ENCODE measurements around the gene UNC93A.
"Not testable (repeated sequence)": the region's sequence is repeated elsewhere in the genome, so short reads cannot be mapped to it uniquely, and the experiment has no call there.

Gene UNC93A

DNA sequence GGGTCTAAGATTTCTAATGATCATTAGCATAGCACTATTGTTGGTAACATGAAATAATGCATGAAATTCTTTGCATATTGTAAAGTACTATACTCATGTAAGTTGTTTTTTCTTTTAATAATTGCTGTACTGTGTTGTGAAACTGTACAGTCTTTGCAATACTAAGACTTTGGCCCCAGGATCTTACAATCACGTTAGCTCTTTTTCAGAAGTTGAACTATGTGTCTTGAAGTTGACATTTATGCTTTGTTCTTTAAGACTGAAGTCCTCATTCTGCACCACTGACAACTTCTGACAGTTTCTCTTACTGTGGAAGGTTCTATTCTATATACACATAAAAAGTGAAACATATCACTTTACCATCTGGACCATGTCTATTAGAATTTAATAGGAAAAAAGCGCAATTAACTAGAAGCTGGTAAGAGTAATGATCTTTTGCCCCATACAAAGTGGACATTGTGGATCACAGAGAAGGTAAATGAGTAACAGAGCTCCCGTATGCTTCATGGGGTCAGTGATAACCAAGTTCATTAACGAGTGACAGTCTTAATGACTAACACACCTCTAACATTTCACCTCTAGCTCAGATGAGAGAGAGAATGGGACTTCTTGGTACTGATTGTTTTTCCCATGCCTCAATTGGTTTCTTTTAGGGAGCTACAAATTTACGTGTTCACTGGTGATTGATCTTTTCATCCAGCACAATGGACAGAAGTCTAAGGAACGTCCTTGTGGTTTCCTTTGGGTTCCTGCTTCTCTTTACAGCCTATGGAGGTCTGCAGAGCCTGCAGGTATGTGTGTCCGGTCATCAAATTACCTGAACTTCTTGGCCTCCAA, at the start of gene UNC93A:
UNC93A (plus strand) TSS at position 530 of the 837 bp plus-strand sequence; CDS start at position 705, 175 bp downstream.
- CTCF ChIA-PET, result no interaction called here
- POLR2A ChIA-PET, result no interaction called here

DNA sequence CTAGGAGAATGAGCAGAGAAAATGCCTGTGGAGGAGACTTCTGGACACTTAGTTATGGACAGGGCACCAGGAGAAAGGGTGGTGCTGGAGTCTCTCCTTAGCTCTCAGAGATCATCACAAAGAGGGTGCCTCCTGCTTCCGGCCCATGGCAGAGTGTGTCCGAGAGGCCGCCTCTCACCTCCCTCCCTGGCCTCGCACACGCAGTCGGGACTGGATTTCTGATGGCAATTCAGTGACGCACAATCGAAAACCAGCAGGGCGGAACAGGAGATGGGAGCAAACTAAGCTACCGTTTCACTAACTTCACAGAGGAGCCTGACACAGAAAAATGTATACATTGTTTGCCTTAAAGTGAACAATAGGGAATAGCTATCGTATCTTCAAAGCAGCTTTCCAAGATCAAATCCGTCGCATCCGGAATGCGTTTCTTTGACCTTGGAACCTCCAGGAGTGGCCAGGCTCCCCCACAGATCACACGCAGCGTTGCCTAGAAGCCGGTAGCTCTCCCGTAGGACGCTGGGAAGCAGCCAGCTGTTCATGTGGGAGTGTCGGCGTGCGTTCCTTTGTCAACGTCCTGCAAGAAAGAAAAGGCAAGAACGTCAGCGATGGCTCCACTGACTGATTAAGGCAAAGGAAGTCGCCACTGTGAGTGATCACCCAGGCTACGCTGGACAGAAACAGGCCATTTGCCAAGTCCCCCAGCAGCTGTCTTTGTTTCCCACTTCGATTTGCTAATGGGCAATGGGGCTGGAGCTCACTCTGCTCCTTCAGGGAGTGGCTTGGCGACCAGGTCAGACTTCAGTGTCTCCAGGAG, 49.6 kb upstream of the UNC93A start:
- DNase-seq (ENCODE audit: extremely low spot score); CTCF ChIA-PET; POLR2A ChIA-PET: not testable (repeated sequence)

More for the DNA sequence above, at the start of gene UNC93A:
- no peak for TF ChIP-seq ZNF384 (IDR thresholded peaks at IDR 0.05)
- no peak for TF ChIP-seq FOXA1 (IDR thresholded peaks at IDR 0.05)
- TF ChIP-seq ARNT (IDR thresholded peaks at IDR 0.05), result no peak
- no peak for TF ChIP-seq SUZ12 (IDR thresholded peaks at IDR 0.05)
- no peak for TF ChIP-seq CTBP1 (IDR thresholded peaks at IDR 0.05; ENCODE audit: borderline replicate concordance)
- no peak for TF ChIP-seq FOXK2 (IDR thresholded peaks at IDR 0.05)
- no peak for TF ChIP-seq NFRKB (IDR thresholded peaks at IDR 0.05)
- no peak for DNase-seq (ENCODE audit: extremely low spot score)

DNA sequence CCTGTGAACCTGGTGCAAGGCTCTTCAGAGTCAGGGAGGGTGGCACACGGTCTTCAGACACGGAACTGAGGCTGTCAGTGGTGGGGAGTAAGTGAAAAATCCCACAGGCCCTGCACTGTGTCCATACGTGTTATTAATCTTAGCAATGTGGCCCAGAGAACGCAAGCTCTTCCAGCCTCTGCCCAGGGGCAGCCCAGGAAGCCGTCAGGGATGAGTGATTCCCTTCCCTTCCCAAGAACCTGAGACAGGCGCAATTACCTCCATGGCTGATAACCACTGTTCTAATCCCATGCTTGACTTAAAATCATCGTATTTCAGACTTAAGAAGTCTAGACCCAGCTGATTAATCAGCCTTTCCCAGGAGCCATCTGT, 49.0 kb upstream of the UNC93A start:
- DNase-seq (ENCODE audit: extremely low spot score); CTCF ChIA-PET; POLR2A ChIA-PET: not testable (repeated sequence)

DNA sequence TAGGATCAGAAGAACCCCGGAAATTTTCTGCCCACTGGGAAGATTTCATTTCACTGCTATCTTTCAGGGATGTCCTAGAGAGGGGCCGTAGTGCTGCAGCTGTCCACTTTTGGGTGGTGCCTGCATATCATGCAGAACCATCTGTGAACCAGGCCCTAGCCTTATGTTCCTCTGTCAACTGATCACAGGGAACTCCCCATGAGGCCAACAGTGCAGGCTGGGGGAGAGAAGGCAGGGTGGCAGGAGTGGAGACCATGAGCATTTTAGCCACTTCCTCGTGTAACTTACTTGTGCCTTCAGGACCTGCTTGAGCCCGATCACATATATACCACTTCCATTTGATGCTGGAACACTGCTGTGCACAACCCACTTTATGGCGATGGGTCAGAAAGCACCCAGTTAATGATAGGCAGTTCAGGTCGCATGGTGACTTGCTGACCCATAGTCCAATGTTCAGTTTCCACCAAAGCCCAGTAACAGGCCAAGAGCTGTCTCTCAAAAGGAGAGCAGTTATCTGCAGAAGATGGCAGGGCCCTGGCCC, 48.5 kb upstream of the UNC93A start:
- DNase-seq (ENCODE audit: extremely low spot score); CTCF ChIA-PET; POLR2A ChIA-PET: not testable (repeated sequence)

DNA sequence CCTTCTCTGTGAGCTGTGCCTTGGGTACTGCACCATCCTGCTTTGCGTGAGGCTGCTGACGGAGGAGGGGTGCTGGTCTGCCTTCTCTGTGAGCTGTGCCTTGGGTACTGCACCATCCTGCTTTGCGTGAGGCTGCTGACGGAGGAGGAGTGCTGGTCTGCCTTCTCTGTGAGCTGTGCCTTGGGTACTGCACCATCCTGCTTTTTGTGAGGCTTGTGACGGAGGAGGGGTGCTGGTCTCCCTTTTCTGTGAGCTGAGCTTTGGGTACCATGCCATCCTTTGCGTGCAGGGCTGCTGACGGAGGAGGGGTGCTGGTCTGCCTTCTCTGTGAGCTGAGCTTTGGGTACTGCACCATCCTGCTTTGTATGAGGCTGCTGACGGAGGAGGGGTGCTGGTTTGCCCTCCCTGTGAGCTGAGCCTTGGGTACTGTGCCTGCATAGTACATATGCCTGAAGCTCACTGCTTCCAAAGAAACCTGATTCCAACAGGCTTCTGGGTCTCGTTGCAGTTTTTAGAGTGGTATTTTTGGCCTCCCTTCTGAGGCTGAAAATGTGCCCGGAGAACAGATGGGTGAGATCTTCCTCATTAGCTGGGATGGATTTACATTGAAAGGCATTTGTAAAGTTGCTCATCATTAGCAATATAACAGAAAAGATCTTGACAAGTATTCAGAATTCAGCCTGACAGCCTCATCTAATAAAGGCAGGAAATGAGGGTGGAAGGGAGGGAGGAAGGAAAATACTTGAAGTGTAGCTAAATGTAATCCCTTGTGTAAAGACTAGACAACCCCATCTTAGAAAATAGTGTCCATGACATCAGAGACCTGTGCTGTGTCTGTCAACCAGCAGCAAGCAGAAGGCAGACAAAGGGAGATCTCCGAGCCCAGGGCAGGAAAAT, 46.8 kb upstream of the UNC93A start:
- CTCF ChIA-PET, result no interaction called here
- TF ChIP-seq TARDBP (IDR thresholded peaks at IDR 0.05) (no peak), ELF4 (IDR thresholded peaks at IDR 0.05) (no peak), BHLHE40 (IDR thresholded peaks at IDR 0.05; ENCODE audit: borderline replicate concordance) (no peak), SUZ12 (IDR thresholded peaks at IDR 0.05) (no peak), SP1 (IDR thresholded peaks at IDR 0.05) (no peak), FOXA1 (IDR thresholded peaks at IDR 0.05) (no peak), LEF1 (IDR thresholded peaks at IDR 0.05; ENCODE audit: borderline replicate concordance) (no peak), NFRKB (IDR thresholded peaks at IDR 0.05) (no peak), FOXM1 (IDR thresholded peaks at IDR 0.05; ENCODE audit: borderline replicate concordance) (no peak), HDGF (IDR thresholded peaks at IDR 0.05; ENCODE audit: borderline replicate concordance) (no peak), FOXK2 (IDR thresholded peaks at IDR 0.05) (no peak), ARNT (IDR thresholded peaks at IDR 0.05) (no peak), PKNOX1 (IDR thresholded peaks at IDR 0.05) (no peak), CTBP1 (IDR thresholded peaks at IDR 0.05; ENCODE audit: borderline replicate concordance) (no peak), ZNF384 (IDR thresholded peaks at IDR 0.05) (no peak)
- POLR2A ChIA-PET, result no interaction called here
- DNase-seq (ENCODE audit: extremely low spot score), result no peak

GRCh38 chr6:167244991-167245390, 46.1 kb upstream of the UNC93A start:
- ChIA-PET POLR2A (no interaction called here), CTCF (no interaction called here)
- no peak for TF ChIP-seq LEF1 (IDR thresholded peaks at IDR 0.05; ENCODE audit: borderline replicate concordance)
- TF ChIP-seq FOXM1 (IDR thresholded peaks at IDR 0.05; ENCODE audit: borderline replicate concordance), result no peak
- TF ChIP-seq FOXK2 (IDR thresholded peaks at IDR 0.05), result no peak
- TF ChIP-seq NFRKB (IDR thresholded peaks at IDR 0.05), result no peak
- TF ChIP-seq ZNF384 (IDR thresholded peaks at IDR 0.05), result no peak
- no peak for TF ChIP-seq BHLHE40 (IDR thresholded peaks at IDR 0.05; ENCODE audit: borderline replicate concordance)
- no peak for TF ChIP-seq ELF4 (IDR thresholded peaks at IDR 0.05)
- TF ChIP-seq SUZ12 (IDR thresholded peaks at IDR 0.05), result no peak
- TF ChIP-seq TARDBP (IDR thresholded peaks at IDR 0.05), result no peak
- DNase-seq (ENCODE audit: extremely low spot score), result no peak

DNA sequence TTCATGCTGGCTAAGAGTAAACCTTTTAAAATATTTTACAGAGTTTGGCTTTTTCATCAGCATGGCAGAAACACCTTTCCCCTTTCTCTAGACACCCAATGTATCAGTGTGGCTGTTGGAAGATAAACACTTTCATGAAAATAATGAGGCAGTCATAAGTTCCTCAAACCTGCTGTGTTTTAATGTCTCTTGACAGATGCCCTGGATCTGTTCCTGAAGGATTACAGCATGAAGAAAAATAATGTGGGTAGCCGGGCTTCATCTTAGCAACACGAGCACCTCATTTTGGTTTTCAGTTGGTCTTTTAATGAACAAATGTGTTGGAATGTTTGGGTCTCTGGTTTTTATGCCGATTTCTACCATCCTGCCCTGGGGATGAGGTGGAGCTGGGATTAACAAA, 45.5 kb upstream of the UNC93A start:
- no peak for DNase-seq (ENCODE audit: extremely low spot score)
- ChIA-PET POLR2A (no interaction called here), CTCF (no interaction called here)
- TF ChIP-seq BHLHE40 (IDR thresholded peaks at IDR 0.05; ENCODE audit: borderline replicate concordance), result no peak

Data from HEK293T (cell line).